Mesothelial cell of epicardium (in vitro differentiated cells): ENCODE results near the gene AUTS2. TPM values are rescaled to one million over a fixed set of nuclear protein-coding genes. Genes with fewer than 3 reads are reported as not detected.

Source experiments
- DNase-seq, 2 experiments: peaks; one replicate each; pipeline ENCODE4 v3.0.0; 2021; ENCODE audit warnings: low spot score in 2 of 2; ENCODE audit not compliant: unreplicated experiment in 2 of 2
- H3K27ac Mint-ChIP-seq: 2 replicates; pipeline ENCODE4 v1.8.0; 2021; ENCODE audit warnings: mixed read lengths
- H3K27me3 Mint-ChIP-seq: 2 replicates; pipeline ENCODE4 v1.8.0; 2021; ENCODE audit warnings: low read depth, mixed read lengths
- H3K36me3 Mint-ChIP-seq: 2 replicates; pipeline ENCODE4 v1.8.0; 2021; ENCODE audit warnings: mixed read lengths
- H3K4me1 Mint-ChIP-seq: 2 replicates; pipeline ENCODE4 v1.8.0; 2021; ENCODE audit warnings: mixed read lengths
- H3K4me3 Mint-ChIP-seq: 2 replicates; pipeline ENCODE4 v1.8.0; 2021; ENCODE audit warnings: mild to moderate bottlenecking, moderate library complexity, mixed read lengths
- H3K9me3 Mint-ChIP-seq: 2 replicates; pipeline ENCODE4 v1.8.0; 2021; ENCODE audit warnings: mixed read lengths
- total RNA-seq: library from RNA; stranded (reverse); gene quantifications from 3 replicates; pipeline ENCODE4 v1.2.1, GENCODE V29; 2021
- TF ChIP-seq, protein P1 (sequence below): fragments of 200-600 bp; sonication (generic); IDR thresholded peaks from one replicate; pipeline ENCODE4 v1.5.0; 2021; ENCODE audit warnings: antibody characterized with exemption; ENCODE audit not compliant: unreplicated experiment

Gene AUTS2
- total RNA-seq, 1 donor from 2014 or later, result 135 TPM

DNA sequence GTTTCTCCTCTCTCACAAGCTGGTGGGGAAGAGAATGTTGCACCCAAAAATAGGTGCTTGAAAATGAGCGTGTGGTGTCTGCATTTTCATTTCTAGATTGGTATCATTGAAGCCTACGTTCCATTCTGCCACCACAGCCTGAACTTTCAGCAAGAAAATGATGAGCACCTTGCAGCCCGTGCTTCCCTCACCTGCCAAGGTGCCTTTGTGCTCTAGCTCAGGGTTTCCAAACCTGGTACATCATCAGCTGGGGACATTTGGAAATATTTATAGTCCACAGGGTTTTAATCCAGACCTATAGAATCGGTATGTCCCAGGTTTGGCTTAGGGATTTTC lies 701.2 kb downstream of the AUTS2 start:
- Mint-ChIP-seq H3K27ac (no peak overlapping the region), H3K4me3 (no peak overlapping the region), H3K9me3 (peaks cover 8% of the 10 kb centered on the region), H3K4me1 (peaks cover 3% of the 10 kb centered on the region), H3K36me3 (peaks cover 7% of the 10 kb centered on the region), H3K27me3 (no peaks in the 10 kb centered on the region)
- TF ChIP-seq, protein P1, sequence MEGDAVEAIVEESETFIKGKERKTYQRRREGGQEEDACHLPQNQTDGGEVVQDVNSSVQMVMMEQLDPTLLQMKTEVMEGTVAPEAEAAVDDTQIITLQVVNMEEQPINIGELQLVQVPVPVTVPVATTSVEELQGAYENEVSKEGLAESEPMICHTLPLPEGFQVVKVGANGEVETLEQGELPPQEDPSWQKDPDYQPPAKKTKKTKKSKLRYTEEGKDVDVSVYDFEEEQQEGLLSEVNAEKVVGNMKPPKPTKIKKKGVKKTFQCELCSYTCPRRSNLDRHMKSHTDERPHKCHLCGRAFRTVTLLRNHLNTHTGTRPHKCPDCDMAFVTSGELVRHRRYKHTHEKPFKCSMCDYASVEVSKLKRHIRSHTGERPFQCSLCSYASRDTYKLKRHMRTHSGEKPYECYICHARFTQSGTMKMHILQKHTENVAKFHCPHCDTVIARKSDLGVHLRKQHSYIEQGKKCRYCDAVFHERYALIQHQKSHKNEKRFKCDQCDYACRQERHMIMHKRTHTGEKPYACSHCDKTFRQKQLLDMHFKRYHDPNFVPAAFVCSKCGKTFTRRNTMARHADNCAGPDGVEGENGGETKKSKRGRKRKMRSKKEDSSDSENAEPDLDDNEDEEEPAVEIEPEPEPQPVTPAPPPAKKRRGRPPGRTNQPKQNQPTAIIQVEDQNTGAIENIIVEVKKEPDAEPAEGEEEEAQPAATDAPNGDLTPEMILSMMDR, result no peak
- no peak for DNase-seq

DNA sequence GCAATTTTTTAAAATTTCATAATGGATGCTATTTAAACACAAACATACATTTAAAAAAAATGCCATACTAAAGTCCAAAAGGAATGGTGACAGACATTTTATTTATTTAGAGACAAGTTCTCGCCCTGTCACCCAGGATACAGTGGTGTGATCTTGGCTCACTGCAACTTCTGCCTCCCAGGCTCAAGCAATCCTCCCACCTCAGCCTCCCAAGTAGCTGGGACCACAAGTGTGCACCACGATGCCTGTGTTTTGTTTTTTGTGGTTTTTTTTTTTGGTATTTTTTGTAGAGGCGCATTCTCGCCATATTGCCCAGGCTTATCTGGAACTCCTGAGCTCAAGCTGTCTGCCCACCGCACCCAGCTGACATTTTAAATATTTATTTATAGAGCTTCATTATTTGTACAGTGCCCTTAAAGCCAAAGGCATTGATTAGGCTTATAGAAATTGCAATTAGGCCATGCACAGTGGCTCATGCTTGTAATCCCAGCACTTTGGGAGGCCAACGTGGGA lies 703.5 kb downstream of the AUTS2 start:
- Mint-ChIP-seq H3K4me1 (peaks cover 8% of the 10 kb centered on the region), H3K9me3 (peaks cover 3% of the 10 kb centered on the region), H3K36me3 (peaks cover 2% of the 10 kb centered on the region), H3K27ac (no peak overlapping the region), H3K4me3 (no peak overlapping the region), H3K27me3 (no peaks in the 10 kb centered on the region)
- DNase-seq, result no peak
- TF ChIP-seq, protein P1, result no peak

DNA sequence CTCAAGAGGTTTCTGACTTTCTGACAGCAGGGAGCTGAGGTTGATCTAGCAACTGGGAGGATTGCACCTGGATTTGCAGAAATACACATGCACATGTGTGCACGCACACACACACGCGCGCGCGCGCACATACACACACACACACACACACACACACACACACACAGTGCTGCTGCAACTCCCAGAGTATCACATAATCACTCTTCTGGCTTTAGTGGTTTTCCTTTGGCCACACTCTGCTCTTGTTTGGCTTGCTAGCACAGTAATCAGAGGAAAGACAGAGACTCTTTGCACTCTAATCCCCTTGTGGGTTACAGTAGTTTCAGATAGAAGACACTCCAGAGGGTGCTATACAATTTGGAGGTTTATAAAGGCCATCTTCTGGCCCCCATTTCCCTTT lies 705.0 kb downstream of the AUTS2 start:
- no peaks in the 10 kb centered on the region for H3K27me3 Mint-ChIP-seq
- DNase-seq, result no peak
- no peaks in the 10 kb centered on the region for H3K36me3 Mint-ChIP-seq
- peaks cover 8% of the 10 kb centered on the region for H3K4me1 Mint-ChIP-seq
- TF ChIP-seq, protein P1, result no peak
- H3K27ac Mint-ChIP-seq, result no peak overlapping the region
- H3K4me3 Mint-ChIP-seq, result no peak overlapping the region
- H3K9me3 Mint-ChIP-seq, result no peaks in the 10 kb centered on the region

DNA sequence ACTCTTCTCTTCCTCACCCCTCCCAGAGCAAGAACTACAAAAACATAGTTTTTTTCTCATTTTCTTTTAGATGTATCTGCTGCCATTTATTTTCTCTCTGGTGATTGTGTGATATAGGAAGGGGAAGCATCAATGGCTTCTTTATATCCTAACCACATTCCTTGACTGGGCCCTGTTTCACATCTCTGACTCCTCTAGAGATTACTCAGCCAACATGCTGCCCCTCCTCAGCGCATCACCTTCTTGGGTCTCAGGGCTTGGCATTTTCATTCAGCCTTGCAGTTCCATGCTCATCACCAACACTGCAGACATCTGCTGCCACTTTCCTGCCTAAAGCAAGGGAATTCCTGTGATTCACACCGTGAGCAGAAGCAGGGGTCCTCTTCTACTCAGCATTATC lies 705.5 kb downstream of the AUTS2 start:
- no peaks in the 10 kb centered on the region for H3K27me3 Mint-ChIP-seq
- peaks cover 8% of the 10 kb centered on the region for H3K4me1 Mint-ChIP-seq
- no peaks in the 10 kb centered on the region for H3K36me3 Mint-ChIP-seq
- TF ChIP-seq, protein P1, result no peak
- H3K27ac Mint-ChIP-seq, result no peak overlapping the region
- no peak for DNase-seq
- H3K9me3 Mint-ChIP-seq, result no peaks in the 10 kb centered on the region
- no peak overlapping the region for H3K4me3 Mint-ChIP-seq

DNA sequence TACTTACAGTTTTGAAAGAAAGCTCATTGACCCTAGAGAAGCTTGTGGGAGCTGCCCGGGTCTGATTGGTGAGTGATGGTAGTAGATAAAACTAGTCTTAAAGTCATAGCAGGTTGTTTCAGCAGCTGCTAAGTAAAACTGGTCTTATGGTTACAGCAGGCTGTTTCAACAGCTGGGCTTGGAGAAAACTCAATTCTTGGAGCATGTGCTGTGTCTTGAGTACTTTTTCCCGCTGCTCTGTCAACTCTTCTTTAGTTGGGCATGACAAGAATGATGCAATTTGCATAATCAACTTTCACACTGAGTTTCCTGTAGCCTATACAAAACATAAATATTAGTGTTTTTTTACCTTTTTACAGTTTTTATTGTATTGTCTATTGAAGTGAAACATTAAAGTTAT lies 707.9 kb downstream of the AUTS2 start:
- no peaks in the 10 kb centered on the region for H3K27me3 Mint-ChIP-seq

More for the DNA sequence above, 707.9 kb downstream of the AUTS2 start:
- TF ChIP-seq, protein P1, result no peak
- no peak for DNase-seq
- Mint-ChIP-seq H3K36me3 (no peaks in the 10 kb centered on the region), H3K9me3 (peaks cover 4% of the 10 kb centered on the region), H3K27ac (no peak overlapping the region), H3K4me3 (no peak overlapping the region), H3K4me1 (peaks cover 13% of the 10 kb centered on the region)
